ENCODE results near the gene TMEM260. TPM values are rescaled to one million over a fixed set of nuclear protein-coding genes. Genes with fewer than 3 reads are reported as not detected.

Gene TMEM260
- total RNA-seq (10 to 100 TPM in 4 of 6 donors, 1 to 10 TPM in 2; 8.0 to 17.4 (median 11.3) TPM), polyA plus RNA-seq (10 to 100 TPM in 1 of 2 donors, 1 to 10 TPM in 1; 8.4 to 11.8 TPM)

GRCh38 chr14:56579345-56580220 lies at the start of gene TMEM260:
TMEM260 (plus strand) TSS chr14:56579798; CDS start chr14:56579915, 117 bp downstream.
- no peaks in the 10 kb centered on the region for H3K36me3 ChIP-seq
- WGBS, 2 donors = 0 to 1% methylated on average over 58 to 60 of the region's 60 CpGs
- TF ChIP-seq CTCF (IDR thresholded peaks at IDR 0.05) = peak; percentile 80 to 97 (median 91)
- FAIRE-seq = peak; percentile 86
- peak; percentile 96 to 99 (median 98) for ATAC-seq
- peaks cover 13 to 24% (median 14%) of the 10 kb centered on the region in 3 donors for H3K4me1 ChIP-seq
- no peaks in the 10 kb centered on the region for H3K27me3 ChIP-seq
- peak within 1 kb of the TSS; percentile 69 to 100 (median 90) for H3K4me3 ChIP-seq
- peak within 1 kb of the TSS; percentile 51 to 93 (median 85) for H3K27ac ChIP-seq
- peak; percentile 83 to 94 (median 88) for DNase-seq
- intact Hi-C loops (cut with DNase I) = no loop called here
- H3K9me3 ChIP-seq = no peaks in the 10 kb centered on the region

GRCh38 chr14:56532546-56532945 lies 47.1 kb upstream of the TMEM260 start:
- ATAC-seq (no peak), FAIRE-seq (no peak), DNase-seq (no peak)
- no peak overlapping the region for H3K4me3 ChIP-seq
- intact Hi-C loops (cut with DNase I) = no loop called here
- H3K4me1 ChIP-seq = no peaks in the 10 kb centered on the region
- H3K36me3 ChIP-seq = no peaks in the 10 kb centered on the region
- no peak for TF ChIP-seq CTCF (IDR thresholded peaks at IDR 0.05)
- H3K27ac ChIP-seq = no peak overlapping the region
- no peaks in the 10 kb centered on the region for H3K9me3 ChIP-seq
- WGBS, 2 donors = 85 to 86% methylated on average over 7 of the region's 7 CpGs
- H3K27me3 ChIP-seq = no peaks in the 10 kb centered on the region

DNA sequence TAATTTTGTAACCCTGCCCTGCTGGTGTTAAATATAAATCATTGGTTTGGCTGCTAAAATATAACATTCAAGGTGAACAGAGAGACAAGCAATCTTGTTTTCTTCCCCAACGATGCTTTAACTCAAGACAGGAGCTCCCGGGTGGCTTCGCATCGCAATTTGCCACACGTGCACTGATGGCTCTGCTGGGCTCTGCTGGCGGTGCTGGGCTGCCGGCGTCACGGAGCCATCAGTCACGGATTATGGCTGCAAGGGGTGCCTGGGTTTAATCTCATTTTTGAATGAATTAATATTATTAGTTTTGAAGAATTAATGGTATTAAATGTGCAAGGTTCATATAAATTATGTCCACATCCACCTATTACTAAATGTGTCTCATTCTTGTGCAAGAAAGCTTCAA lies 44.9 kb upstream of the TMEM260 start:
- intact Hi-C loops (cut with DNase I) = no loop called here
- TF ChIP-seq CTCF (IDR thresholded peaks at IDR 0.05) = no peak
- Histone ChIP-seq H3K36me3 (no peaks in the 10 kb centered on the region), H3K27ac (no peak overlapping the region), H3K4me1 (no peaks in the 10 kb centered on the region), H3K9me3 (no peaks in the 10 kb centered on the region), H3K4me3 (no peak overlapping the region), H3K27me3 (no peaks in the 10 kb centered on the region)
- ATAC-seq (no peak), FAIRE-seq (no peak), DNase-seq (no peak)
- 87 to 90% methylated on average over 10 of the region's 10 CpGs for WGBS, 2 donors

GRCh38 chr14:56539862-56540261 lies 39.7 kb upstream of the TMEM260 start:
- no peak for ATAC-seq
- Histone ChIP-seq H3K27ac (no peak overlapping the region), H3K36me3 (no peaks in the 10 kb centered on the region), H3K4me3 (no peak overlapping the region), H3K9me3 (no peaks in the 10 kb centered on the region), H3K27me3 (no peaks in the 10 kb centered on the region), H3K4me1 (no peaks in the 10 kb centered on the region)
- no peak for TF ChIP-seq CTCF (IDR thresholded peaks at IDR 0.05)
- no peak for FAIRE-seq
- WGBS, 2 donors = 92 to 97% methylated on average over 2 of the region's 2 CpGs
- intact Hi-C loops (cut with DNase I) = no loop called here
- DNase-seq = no peak

GRCh38 chr14:56543436-56543835 lies 36.2 kb upstream of the TMEM260 start:
- Histone ChIP-seq H3K4me3 (no peak overlapping the region), H3K27me3 (no peaks in the 10 kb centered on the region), H3K9me3 (no peaks in the 10 kb centered on the region), H3K27ac (no peak overlapping the region), H3K4me1 (no peaks in the 10 kb centered on the region), H3K36me3 (no peaks in the 10 kb centered on the region)
- intact Hi-C loops (cut with DNase I) = no loop called here
- TF ChIP-seq CTCF (IDR thresholded peaks at IDR 0.05) = no peak
- FAIRE-seq (no peak), ATAC-seq (no peak), DNase-seq (no peak)

Measured in pancreas (tissue), 10 donors.